Activated CD8-positive, alpha-beta memory T cell treated with anti-CD3 and anti-CD28 coated beads for 48 hours (primary cell): ENCODE data around the gene EVI5.
"Not testable (repeated sequence)": the region's sequence is repeated elsewhere in the genome, so short reads cannot be mapped to it uniquely, and the experiment has no call there.

Experiments
- DNase-seq, 3 experiments: peaks; one replicate each; pipeline ENCODE4 v3.0.0-alpha.2; 2020; ENCODE audit warnings: low read depth in 2 of 3, low spot score in 2 of 3

The EVI5 gene

DNA sequence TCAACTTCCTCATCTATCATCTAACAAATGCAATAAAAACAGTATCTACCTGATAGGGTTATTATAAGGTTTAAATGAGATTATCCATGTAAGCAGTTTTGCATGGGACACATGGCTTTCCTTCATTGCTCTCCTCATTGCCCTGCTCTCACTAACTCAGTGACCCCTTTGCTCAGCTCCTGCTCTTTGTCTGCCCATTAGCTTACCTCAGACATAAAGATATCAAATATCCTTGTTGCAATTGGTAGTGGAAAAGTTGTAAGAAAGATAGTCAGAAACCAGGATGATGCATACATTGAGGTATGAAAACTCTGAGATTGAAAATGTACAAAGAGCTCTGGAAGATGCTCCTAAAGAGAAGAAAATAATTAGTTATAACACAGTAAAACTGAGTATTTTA lies 89.8 kb downstream of the EVI5 start:
- DNase-seq, result no peak

DNA sequence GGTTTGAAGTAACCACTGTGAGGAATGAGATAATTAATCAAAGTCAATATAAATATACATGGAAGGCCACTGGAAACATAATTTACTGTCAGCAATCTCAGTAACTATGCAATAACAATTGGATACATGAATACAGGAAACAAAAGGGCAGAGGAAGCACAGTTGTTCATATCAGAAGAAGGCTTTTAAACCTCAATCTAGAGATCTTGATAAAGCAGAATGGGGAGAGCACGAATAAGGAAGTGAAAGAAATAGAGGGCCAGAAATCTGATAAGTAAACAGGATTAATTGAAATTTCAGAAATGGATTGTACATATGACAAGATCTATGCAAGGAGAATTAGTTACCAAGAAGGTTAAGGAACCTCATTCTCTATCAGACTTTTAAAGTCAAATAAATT lies 93.0 kb downstream of the EVI5 start:
- no peak for DNase-seq

DNA sequence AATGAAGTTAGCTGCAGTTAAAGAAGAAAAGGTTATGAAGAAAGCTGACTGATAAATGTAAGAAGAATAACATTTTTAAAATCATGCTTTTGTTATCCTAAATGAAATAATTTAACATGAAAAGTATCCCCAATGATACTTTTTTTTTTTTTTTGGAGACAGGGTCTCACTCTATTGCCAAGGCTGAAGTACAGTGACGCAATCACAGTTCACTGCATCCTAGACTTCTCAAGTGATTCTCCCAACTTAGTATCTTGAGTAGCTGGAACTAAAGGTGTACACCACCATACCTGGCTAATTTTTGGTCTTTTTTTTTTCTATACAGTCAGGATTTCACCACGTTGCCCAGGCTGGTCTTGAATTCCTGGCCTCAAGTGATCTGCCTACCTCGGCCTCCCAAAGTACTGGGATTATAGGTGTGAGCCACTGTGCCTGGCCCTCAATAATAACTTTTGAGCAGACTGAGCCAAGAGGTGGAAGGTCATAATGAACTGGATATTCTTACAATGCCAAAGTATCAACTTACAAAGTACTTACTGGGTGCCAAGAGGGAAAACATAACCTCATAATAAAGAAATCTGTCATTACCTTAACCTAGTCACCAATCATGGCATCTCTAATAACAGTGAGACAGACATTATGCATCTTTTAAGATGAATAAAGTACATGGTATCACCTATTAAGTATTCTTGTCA lies 94.5 kb downstream of the EVI5 start:
- DNase-seq, result no peak

DNA sequence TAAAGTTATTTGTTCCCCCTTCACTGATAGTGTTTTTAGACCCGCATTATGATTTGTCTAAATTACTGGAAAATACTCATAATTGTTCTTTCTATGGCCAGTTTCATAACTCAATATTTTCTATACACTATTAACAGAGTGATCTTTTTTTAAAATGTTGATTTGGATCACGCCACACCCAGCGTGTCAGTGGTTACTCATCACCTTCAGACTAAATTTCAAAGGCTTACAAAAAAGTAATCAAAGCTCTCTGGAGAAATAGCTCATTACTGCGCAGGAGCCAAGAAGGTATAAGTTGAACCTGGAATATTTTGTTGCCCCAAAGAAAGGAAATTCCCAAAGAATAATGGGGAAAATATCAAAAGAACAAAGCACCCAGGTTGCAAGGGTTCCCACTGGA lies 104.9 kb downstream of the EVI5 start:
- no peak for DNase-seq

DNA sequence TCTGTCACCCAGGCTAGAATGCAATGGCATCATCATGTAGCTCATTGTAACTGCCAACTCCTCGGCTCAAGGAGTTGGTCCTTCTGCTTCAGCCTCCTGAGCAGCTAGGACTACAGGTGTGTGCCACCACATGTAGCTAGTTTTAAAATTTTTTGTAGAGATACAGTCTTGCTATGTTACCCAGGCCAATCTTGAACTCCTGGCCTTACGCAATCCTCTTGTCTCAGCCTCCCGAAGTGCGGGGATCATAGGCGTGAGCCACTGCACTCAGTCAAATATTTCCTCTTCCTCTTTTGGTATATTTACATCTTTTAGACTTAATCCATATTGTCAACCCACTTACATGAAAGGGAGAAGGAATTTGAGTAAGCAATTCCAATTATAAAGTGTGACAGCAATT lies 121.1 kb downstream of the EVI5 start:
- no peak for DNase-seq

DNA sequence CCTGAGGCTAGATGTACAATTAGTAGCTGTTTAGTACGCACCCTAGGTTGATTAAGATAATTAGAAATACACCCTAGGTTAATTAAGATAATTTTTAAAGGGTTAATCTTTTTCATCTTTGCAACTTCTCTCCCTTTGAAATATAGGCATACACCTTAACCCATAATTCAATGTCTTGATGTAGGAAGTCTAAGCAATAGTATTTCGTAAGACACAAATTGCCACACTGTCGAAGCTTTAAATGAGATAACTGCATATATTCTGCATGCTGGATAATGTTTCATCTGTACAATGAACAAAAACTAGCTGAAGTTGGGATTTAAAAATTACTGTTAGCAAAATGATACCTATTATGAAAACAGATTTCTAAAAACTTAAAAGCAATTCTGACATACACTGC lies 122.9 kb downstream of the EVI5 start:
- no peak for DNase-seq

DNA sequence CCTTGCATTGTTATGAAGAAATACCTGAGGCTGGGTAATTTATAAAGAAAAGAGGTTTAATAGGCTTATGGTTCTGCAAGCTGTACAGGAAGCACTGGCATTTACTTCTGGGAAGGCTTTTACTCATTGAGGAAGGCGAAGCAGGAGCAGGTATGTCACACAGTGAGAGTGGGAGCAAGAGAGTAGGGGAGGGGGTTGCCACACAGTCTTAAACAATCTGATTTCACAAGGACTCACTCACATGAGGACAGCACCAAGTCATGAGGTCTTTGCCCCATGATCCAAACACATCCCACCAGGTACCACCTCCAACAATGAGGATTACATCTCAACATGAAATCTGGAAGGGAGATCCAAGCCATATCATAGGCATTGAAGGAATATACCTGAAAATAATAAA lies 127.2 kb downstream of the EVI5 start:
- no peak for DNase-seq

DNA sequence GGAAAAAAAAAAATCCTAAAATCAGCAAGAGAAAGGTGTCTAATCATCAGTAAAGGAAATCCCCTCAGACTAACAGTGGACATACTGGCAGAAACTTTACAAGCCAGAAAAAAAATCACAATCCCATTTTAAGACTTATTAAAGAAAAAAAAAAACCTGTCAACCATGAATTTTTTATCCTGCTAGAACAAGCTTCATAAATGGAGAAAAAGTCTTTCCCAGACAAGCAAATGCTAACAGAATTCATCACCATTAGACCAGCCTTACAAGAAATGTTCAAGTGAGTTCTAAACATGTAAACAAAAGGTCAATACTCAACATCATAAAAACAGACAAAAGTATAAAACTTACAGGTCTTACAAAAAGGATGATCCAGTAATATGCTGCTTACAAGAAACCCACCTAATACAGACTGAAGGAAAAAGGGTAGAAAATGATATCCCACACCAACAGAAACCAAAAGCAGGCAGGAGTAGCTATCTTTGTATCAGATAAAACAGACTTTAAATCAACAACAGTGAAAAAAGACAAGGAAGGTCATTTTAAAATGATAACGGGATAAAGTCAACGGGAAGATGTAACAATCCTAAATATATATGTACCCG lies 129.6 kb downstream of the EVI5 start:
- DNase-seq, result no peak

DNA sequence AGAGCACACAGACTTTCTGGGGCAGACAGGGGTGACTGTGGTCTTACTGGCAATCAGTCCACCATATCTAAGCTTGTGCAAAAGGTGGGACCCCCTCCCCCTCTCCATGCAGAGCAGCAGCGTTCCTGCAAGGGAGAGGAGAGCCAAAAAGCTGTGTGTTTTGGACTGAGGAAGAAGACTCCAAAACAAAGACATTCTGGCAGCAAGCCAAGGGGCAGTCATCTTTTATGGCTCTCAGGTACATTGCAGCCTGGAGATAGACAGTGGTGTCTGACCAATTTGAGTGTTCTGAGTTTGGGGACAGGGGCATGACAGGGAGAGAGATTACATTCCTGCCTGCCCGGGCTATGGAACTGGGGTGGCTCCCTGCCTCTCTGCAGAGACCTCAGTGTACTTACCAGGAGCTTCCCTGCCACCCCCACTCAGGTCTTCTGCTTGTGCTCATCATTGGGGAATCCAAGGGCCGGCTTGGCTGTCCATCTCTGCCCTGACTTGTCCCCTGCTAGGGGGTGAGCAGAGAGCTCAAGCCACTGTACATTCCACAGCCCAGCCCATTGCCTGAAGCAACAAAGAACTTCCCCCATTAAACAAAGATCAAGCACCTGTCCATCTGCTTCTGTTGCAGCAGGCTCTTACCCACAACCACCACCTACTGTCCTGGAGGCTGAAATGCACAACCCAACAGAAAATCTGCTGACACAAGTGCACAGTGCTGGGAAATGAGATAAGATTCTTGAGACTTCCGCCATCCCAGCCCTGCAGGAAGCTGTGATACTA lies 131.1 kb downstream of the EVI5 start:
- DNase-seq, result no peak

DNA sequence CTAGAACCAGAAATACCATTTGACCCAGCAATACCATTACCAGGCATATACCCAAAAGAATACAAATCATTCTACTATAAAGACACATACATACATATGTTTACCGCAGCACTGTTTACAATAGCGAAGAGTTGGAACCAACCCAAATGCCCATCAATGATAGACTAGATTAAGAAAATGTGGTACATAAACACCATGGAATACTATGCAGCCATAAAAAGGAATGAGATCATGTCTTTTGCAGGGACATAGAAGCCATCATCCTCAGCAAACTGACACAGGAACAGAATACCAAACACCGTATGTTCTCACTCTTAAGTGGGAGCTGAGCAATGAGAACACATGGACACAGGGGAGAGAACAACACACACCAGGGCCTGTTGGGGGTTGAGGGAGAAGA lies 144.2 kb downstream of the EVI5 start:
- DNase-seq, result not testable (repeated sequence)

DNA sequence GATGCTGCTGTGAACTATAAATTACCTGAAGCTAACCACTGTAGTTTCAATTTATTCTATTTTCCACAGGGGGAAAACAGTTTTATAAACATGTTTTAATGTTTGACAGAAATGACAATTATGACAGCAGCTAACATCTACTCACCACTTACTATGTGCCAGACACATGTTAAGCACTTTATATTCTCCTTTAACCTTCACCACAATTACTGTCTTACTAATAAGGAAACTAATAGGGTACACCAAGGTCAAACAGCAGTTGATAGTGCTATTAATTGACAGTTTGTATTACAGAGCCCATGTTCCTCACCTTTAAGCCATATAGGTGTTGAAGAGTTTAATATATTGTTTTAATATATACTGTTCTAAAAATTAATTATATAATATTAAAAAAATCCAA lies 146.4 kb downstream of the EVI5 start:
- no peak for DNase-seq

DNA sequence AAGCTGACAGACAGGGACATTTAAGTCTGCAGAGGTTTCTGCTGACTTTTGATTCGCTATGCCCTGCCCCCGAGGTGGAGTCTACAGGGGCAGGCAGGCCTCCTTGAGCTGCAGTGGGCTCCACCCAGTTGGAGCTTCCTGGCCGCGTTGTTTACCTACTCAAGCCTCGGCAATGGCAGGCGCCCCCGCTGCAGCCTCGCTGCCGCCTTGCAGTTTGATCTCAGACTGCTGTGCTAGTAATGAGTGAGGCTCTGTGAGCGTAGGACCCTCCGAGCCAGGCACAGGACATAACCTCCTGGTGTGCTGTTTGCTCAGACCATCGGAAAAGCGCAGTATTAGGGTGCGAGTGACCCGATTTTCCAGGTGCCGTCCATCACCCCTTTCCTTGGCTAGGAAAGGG lies 149.7 kb downstream of the EVI5 start:
- not testable (repeated sequence) for DNase-seq

DNA sequence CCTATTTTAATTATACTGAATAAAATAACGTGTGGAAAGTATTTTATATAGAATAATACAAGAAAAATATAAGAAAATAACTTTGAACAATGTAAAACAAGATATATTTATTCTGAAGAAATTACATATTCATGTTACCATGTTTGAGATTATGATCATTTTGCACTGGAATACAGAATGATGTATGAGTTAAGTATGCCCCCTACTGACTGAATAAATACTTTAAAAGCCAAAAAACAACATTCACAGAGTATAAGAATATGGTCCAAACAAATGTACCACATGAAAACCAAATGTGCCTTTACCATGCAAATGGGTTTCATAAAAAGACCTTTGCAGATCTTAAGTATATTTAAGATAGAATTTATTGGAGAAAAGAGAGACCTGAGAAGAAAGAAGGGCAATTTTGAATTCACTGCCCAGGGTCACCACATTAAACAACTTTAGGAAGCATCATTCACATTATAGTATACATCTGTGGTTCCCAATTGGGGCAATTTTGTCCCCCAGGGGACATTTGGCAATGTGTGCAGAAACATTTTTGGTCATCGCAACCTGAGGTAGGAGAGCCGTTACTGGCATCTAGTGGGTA lies 161.6 kb downstream of the EVI5 start:
- DNase-seq, result no peak

DNA sequence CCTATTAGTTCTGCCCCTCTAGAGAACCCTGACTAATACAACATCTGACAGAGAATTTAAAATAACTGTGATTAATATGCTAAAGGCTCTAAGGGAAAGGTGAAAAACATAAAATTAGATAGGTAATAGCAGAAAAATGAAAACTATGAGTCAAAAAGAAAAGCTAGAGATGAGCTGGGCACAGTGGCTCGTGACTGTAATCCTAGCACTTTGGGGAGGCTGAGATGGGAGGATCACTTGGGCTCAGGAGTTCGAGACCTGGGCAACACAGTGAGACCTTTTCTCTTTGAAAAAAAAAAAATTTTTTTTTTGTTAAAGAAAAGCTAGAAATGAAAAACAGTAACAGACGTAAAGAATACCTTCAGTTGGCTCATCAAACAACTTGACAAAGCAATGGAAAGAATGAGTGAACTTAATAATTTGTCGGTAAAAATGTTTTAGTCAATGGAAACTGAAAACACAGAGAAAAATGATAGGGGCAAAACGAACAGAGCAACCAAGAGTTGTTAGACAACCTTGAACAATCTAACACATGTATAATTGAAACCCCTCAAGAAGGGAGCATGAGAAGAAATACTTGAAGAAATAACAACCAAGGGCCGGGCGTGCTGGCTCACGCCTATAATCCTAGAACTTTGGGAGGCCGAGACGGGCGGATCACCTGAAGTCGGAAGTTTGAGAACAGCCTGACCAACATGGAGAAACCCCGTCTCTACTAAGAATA lies 165.3 kb downstream of the EVI5 start:
- no peak for DNase-seq

DNA sequence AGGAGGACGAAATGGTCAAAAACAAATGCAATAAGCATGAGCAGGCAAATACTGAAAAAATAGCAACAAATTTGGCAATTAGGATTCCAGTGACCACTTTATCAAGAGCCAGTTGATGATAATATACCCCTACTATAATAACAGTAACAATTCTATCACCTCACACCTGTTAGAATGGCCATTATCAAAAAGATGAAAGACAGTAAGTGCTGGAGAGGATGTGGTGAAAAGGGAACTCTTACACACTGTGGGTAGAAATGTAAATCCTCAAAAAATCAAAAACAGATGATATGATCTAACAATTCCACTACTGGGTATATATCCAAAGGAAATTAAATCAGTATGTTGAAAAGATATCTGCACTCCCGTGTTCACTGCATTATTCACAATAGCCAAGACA lies 183.9 kb downstream of the EVI5 start:
- no peak for DNase-seq

DNA sequence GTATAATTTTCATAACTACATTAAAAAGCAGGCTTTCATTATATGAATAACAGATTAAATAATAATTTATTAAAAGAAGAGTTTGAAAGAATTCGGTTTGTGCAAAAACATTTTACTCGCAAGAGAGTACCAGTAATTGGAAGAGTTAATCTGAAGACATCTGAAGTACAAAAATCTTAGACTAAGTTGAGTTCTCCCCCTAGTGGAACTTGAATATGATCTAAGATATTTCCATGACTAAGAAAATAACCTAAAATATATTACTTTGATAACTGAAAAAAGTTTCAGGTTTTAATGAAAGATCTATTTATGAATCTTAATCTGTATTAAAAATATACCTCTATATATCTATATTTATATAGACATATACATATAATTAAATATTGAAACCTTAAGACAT lies 185.7 kb downstream of the EVI5 start:
- no peak for DNase-seq

DNA sequence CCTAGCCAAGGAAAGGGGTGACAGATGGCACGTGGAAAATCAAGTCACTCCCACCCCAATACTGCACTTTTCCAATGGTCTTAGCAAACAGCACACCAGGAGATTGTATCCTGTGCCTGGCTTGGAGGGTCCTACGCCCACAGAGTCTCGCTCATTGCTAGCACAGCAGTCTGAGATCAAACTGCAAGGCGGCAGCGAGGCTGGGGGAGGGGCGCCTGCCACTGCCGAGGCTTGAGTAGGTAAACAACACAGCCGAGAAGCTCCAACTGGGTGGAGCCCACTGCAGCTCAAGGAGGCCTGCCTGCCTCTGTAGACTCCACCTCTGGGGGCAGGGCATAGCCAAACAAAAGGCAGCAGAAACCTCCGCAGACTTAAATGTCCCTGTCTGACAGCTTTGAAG lies 195.5 kb downstream of the EVI5 start:
- DNase-seq, result not testable (repeated sequence)

DNA sequence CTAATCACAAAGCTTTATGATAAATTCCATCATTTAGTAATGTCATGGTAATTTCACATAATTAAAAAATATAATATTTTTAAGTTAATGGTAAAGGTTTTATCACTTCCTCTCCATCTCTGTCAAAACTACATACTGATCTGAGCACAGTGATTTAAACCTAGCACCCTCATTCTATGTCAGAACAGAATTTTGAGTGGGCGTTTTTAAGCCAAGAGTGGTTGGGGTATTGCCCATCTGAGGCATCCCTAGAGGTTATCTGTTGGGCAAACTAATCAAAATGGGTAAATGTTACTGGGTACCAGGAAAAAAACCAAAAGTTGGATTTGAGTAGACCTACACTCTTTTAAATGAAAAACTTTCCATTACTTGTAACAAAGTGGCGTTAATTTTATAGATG lies 197.5 kb downstream of the EVI5 start:
- DNase-seq, result no peak

DNA sequence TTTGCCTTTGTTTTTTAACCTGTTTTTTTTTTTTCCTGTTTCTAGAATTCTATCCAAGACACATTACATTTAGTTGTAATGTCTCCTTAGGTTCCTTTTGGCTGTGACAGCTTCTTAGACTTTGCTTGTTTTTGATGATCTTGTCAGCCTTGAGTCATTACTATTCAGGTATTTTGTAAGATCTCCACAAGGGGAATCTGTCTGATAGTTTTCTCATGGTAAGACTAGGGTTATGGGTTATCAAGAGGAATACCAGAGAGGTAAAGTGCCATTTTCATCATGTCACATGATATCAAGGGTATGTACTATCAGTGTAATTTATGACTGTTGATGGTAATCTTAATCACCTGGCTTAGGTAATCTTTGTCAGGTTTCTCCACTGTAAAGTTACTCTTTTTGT lies 199.1 kb downstream of the EVI5 start:
- DNase-seq, result no peak

DNA sequence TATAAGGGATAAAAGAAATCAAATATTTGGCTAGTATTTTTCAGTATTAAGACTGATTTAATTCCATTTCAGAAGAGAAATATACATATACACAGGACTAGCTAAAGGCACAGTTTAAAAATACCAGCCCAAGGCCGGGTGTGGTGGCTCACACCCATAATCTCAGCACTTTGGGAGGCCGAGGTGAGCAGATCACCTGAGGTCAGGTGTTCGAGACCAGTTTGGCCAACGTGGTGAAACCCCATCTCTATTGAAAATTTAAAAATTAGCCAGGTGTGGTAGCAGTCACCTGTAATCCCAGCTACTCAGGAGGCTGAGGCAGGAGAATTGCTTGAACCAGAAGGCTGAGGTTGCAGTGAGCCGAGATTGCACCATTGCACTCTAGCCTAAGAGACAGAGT lies 200.1 kb downstream of the EVI5 start:
- not testable (repeated sequence) for DNase-seq
